GM21423 (cell line): Measurements from ENCODE around the gene HCFC1.

Experiments used
- ATAC-seq: cut with Tn5 transposase; IDR thresholded peaks from one replicate; pipeline ENCODE4 v1.9.1; 2021; ENCODE audit warnings: mild to moderate bottlenecking, moderate library complexity; ENCODE audit not compliant: unreplicated experiment

HCFC1 gene

DNA sequence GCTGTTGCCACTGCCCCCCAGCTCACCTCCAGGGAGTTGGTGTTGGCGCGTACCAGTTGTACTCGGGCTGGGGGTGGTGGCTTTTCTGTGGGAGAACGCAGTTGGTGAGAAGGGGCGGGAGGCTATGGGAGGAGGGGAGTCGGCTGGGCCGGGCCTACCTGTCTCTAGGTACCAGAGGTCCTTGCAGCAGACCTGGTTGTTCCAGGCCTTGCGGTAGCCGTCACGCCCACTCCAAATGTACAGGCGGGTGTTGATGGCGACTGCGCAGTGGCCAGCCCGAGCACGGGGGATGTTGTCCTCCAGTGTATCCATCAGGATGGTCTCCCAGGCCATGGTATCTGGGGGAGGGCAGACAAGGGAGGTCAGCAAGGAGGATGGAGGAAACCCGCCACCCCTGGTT is 11.5 kb downstream of the HCFC1 start:
- no peak for ATAC-seq

DNA sequence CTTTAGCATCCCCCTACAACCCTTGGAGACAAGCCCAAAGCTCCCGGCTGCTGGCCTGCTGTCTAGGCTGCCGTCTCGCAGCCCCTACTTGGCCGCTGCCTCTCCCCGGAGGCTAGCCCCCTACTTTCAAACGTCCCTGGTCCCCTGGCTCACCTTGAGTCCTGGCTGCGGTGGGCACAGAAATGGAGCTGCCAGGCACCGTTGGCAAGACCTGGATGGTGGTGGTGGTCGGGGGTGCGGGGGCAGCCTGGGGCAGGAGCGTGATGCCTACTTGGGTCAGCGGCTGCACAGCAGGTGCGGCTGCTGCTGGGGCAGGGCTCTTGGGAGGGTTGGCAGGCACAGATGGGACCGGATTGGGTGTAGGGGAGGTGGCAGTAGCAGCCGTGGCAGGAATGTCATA is 12.0 kb downstream of the HCFC1 start:
- no peak for ATAC-seq

DNA sequence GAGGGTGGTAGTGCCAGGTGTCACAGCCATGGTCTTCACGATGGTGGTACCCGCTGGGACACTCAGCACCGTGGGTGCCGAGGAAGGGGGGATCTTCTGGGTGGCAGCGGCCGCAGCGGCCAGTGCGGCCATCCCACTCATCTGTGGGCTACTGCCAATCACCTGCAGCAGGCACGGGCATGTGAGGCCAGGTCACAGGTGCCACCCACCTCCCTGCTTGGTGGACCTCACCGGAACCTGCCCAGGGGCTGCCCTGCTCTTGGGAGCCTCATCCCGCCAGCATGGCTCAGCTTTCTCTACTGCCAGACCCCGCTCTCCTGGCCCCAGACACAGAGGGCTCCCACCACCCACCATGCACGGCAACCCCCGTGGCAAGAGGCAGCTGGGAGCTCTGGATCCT is 13.0 kb downstream of the HCFC1 start:
- ATAC-seq = no peak

DNA sequence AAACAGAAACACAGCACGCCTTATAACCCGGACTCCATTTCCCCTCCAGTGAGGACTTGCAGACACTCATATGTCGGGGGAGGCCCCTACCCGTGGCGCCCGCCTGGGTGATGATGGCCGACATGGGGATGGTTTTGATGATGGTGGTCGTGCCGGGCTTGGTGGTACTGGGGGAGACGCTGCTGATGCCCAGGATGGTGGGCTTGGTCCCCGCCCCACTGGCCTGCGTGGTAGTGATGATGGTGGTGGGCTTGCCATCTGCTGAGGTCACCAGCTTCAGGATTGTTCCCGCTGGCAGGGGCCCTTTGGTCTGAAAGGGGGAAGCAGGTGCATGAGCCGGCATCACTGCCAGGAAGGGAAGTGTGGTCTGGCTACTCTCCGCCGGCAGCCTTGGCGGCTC is 14.4 kb downstream of the HCFC1 start:
- ATAC-seq = no peak

DNA sequence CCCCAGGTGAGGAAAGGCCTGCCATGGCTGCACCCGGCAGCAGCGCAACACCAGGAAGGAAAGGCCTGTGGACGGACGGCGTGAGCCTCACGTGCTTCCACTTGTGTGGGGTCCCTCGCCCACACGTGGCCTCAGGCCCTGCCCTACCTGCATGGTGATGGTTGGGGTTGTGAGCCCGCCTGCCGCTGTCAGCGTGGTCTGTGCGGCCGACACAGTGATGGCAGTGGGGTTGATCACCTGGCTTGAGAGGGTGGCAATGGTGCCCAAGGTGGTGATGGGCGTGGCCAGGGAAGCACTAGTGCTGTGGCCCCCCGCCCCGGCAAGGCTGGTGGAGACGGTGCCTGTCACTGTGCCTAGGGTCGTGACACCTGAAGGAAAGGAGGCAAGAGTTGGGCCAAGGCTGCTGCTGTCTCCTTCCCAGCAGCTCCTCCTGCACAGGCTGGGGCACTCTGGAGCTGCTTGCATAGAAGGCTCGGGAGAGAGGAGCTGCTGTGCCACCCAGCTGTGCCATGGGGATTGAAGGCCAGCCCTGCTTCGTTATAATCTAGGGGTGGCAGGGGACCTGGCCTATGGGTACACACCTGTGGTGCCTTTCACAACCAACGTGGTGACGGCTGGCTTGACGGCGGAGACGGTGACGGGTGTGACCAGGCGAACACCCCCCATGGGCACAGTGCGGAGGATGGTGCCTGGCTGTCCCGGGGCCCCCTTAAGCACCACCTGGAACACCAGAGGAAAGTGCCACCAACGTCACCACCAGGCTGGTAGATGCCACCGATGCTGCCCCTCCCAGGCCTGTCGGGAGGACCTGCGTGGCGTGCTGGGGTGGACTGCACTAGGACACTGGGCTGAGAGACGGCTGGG is 15.3 kb downstream of the HCFC1 start:
- ATAC-seq = no peak

DNA sequence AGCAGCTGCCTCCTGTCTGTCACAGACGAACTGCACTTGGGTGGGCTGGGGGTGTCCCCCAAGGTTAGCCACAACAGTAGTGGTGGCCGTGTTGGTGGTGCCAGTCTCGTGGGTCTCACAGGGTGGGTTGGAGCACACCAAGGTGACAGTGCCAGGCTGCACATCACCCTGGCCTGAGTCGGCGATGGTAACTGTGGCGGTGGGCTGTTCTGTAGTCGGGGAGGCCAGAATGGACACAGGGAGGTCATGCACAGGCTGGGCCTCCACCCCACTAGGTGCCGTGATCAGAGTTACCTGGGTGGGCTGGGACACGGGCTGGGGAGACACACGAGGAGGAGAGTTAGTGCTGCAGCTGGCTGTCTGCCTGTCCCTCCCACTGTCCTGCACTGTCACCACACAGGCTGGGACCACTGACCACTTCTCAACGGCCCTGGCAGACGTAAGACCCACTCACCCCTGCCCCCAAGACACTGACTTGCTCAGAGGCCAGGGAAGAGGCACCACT is 16.3 kb downstream of the HCFC1 start:
- ATAC-seq = no peak

DNA sequence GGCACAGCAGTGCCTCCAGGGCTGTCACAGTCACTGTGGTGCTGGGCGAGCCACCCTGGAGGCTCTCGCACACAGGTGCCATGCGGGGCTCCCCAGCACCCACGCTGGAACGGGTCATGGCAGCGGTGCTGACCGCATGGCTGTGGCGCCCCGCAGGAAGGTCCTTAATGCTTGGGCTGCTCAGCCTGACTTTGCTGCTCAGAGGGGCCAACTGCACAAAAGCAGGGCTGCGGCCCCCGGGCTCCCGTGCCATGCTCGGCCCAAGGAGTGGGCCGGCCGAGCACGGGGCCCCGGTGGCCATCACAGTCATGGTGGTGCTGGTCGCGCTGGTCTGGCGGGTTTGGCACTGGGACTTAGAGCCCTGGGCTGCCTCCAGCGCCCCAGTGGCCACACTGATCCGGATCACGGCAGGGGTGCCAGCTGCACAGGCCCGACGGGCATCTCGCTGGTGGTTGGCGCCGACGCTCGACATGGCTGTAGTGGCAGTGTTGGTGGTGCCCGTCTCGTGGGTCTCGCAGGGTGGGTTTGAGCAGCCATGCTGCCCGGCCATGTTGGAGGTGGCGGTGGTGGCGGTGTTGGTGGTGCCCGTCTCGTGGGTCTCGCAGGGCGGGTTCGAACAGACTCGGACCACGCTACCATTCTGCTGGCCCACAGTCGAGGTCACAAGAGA is 16.9 kb downstream of the HCFC1 start:
- ATAC-seq = no peak

DNA sequence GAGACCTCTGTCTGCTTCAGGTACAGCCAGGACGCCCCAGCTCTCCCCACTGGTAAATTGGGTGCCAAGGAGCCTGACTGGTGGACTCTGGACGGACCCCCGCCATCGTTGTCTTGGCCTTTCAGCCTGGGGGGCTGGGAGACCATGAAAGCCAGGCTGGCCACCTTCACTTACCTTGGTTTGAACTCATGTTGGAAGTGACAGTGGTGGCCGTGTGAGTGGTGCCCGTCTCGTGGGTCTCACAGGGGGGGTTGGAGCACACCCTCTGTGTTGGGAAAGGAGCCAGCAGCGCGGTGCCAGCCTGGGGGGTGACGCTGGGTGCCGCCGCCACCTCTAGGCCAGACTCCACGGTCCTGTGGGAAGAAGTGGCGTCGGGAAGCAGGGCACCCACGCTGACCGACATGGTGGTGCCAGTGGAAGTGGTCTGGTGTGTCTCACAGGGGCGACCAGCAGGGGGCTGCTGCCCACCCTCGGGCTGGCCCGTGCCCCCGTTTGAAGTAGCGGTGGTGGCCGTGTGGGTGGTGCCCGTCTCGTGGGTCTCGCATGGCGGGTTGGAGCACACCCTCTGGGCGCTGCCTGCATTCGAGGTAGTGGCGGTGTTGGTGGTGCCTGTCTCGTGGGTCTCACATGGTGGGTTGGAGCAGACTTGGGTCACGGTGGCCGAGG is 17.6 kb downstream of the HCFC1 start:
- no peak for ATAC-seq

DNA sequence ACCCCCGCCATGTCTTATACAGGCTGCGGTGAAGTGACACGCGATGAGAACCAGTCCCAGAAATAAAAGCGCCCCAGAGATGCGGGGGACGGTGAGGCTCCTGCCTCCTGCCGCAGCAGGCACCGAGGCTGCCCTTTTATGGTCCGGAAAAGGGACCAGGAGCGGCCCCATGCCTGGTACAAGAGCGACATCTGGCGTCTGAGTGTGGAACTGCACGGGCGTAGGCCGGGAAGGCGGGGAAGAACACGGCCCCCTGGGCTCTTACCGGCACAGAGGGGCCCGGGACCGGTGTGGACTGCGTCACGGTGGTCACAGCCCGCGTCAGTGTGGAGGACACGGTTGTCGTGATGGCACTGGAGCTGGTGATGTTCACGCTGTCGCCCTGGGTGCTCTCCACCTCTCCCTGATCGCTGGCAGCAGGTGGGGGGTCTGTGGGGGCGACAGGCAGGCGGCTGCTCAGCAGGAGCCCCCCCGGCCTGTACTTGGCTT is 18.2 kb downstream of the HCFC1 start:
- peak; percentile 43 for ATAC-seq

DNA sequence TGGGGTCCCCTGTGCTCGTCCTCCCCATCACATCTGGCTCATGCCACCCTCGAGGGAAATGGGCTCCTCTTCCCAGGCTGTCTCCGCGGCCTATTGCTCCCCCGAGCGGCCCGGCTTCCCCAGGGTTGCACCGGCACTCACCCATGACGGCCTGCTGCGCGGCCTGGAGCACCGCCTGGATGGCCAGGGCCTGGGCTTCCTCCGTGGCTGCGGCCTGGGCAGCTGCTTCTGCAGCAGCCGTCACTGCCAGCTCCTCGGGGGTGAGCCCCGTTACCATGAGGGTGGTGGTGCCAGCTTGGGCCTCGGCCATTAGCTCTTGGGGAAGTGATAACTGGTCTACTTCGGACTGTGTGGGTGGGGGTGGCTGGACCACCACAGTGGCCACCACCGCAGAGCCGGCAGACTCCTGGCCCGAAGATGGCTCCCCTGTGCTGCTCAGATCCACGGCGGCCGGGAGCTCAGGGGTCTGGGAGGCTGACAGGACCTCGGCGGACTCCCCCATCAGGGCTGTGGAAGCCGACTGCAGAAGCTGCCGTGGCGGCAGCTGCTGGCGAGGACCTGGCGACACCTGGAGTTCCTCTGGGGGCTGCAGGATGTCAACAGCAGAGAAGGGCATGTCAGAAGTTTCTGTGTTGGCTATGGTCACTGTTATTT is 19.1 kb downstream of the HCFC1 start:
- no peak for ATAC-seq

DNA sequence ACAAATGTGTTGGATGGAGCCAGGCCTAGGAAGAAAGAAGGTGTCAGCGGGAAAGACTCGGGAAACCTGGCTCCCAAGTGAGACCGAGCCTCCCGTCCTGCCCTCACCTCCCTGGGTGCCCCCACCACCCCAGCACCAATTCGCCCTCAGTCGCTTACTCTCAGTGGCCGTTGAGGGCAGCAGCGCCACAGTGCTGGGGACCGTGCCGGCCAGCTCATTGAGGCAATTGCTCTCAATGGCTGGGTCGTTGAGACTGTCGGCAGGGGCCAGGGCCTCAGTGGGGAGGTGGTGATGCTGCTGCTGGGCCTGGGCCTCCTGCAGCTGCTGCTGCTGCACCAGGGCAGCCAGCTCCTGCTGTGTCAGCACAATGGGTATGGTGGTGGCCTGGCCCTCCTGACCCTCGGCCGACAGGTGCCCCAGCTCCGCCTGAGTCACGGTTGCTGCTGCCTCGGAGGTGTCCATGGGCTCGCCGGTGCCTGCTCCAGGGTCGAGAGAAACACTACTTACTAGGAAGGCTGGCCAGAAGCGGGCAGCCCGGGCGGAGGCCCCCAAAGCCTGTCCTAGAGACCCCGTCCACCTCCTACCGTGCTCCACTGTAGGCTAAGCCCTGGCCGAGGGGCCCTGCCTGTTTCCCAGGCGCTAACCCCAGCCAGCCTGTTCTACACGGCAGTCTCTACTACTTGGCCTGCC is 19.8 kb downstream of the HCFC1 start:
- no peak for ATAC-seq

DNA sequence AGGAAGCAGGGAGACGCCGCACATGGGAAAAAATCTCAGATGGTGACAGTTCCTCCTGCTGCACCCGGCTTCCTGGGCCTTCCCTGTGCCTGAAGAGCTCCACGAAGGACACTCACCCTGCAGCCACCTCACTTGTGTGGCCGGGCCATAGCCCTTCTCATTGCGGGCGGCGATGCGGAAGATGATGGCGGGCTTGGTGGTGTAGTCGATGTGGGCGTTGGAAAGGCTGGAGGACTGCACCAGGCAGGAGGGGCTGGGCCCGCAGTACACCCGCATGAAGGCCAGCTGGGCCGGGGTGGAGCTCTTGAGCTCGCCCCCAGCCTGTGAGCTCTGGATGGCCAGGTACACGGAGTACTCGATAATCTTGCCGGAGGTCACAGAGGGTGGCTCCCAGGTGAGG is 21.5 kb downstream of the HCFC1 start:
- ATAC-seq = no peak

DNA sequence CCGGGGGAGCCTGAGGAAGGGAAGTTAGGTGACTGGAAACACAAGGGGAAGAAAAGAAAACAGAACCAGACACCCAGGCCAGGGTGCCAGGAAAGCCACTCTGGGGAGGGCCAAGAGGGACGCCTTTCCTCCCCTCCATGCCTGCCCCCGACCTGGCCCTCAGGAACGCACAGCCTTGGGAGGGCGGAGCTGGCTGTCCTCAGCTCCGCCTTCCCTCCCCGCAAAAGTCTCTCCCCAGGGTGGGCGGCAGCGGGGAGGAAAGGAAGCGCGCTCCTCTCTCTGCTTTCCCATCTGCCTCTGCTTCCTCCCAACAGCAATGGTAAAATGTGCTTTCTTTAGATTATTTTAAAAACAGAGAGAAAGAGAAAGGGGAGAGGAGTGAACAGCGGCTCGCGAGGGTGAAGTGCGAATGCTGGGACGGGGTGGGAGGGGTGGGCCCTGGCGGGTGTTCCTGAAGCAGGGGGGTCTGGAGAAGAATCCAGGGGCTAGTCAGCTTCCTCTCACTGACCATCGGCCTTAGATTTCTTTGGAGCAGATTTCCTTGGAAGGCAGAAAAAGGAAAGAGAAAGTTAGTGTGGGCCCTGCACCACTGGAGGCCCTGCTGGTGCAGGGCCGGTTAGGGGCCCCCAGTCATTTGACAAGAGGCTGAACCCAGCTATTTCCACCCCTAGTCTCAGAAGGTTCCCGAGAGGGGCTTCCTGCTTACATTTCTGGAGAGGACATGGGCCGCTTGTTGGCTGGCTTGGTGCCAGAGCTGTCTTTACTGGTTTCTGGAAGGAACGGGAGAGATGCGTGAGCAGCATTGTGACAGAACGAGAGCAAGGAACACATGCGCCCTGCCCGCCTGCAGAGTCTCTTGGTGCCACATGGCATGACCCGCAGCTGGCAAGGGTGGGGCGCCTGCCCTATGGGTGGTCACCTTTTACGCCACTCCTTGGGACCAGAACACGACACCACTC is 22.5 kb downstream of the HCFC1 start:
- ATAC-seq = no peak

DNA sequence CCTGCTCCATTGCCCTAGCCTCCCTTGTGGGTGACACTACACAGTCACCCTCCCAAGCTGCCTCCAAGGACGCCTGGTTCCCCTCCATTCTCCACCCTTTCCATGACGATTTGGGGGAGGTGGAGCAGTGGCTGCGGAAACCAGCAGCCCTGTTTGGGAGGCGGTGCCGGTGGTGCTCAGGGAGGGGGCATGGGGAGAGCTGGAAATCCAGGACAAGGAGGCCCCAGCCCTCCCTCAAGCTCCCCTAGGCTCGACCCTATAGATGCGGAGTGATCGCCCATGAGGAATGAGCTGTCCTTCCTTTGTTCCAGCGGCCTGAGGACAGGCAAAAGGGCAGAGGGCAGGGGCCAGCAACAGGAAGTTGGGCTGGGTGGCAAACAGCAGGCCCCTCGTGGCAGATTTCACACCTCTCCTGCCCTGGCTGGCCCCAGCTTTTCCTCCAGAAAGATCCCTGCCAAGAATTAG is 23.6 kb downstream of the HCFC1 start:
- no peak for ATAC-seq

DNA sequence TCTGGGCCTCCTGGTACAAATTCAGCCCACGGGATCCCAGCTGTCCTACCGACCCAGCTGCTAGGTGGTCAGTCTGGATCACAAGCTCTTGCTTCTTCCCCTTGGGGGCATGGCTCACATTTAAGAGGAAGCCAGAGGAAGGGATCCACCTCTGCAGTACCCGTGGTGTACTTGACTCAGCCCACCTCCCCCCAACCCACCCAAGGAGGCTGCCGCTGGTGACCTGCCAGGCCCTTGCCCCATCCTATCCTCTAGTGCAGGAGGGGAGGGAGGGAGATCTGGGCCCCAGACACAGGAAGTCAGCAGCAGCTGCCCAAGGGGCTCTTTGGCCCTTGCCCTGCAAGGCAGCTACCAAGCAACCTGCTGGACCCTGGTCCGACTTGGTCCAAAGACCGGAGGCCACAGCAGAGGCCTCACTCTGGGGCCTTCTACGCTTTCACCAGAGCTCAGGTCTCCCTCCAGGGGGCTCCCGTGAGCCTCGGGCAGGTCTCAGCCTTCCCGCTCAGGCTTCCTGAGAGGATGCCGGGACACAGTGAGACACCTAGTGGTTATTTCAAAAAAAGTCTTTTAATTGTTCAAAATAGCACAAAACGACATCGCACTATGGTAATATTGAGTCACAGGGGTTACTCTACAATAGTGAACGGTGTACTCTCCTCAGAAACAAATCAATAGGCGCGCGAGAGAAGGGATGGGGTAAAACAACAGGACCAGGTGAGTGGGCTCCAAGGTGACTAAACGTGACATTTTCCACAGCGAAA is 24.4 kb downstream of the HCFC1 start:
- peak; percentile 71 for ATAC-seq

DNA sequence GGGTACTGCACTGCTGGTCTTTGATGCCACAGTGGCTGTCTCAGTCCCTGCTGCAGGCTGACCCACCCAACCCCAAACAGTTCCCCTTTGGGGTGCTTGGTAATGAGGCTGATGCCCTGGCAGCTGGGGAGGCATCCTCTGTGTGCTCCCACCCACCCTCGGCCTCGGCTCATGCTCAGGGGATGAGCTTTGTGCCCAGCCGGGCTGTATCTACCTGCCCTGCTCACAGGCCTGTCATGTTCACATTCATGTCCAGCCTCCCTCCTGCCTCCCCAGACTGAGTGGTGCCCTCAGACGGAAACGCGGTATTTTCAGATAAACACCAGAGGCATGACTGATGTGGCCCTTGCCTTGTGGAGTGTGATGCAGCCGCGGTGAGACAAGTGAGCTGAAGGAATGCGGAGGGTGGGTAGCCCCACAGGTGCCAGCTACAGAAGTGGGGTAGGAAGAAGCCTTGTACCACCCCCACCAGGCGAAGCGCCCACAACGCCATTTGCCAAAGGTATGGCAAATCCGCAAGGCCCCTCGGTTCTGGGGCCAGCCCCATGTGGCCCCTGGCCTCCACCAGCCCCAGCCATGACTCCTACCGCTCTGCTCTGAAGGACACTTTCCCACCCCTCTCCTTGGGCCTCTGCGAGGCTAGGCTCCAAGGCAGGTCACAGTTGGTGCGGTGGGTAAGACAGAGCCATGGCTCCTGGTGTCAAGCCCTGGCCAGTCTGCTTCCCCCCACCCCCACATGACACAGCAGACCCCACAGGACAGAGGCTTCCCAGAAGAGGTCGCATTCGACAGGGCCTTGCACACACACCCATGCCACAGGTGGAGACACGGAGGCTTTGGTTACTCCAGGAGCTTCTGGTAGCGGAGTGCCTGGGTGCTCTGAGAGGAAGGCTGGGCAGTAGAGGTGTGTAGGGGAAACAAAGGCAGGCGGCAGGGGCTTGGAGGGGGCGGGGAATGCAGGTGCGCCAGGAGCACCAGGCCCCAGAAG is 25.4 kb downstream of the HCFC1 start:
- ATAC-seq = no peak

DNA sequence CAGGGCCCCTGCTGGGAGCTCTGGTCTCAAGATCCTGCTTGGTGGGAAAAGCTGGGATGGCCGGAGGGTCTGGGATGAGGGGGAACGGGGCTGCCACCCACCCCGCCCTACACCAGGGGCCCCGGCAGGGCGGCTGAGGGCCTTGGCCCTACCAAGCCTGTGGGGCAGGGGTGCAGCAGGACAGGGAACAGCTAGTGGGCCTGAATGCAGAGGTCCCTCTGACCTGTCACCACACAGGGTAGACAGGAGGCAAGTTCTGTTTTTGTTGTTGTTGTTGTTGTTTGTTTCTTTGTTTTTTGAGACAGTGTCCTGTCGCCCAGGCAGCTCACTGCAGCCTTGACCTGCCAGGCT is 26.8 kb downstream of the HCFC1 start:
- ATAC-seq = no peak
